Vagina (tissue), 2 donors: Measurements from ENCODE around the gene EAF1.

Source experiments
- CTCF ChIP-seq, 3 experiments: fragments of 450-650 bp in 2 of 3; fragments of 200-600 bp in 1 of 3; sonication (generic) in 1 of 3; IDR thresholded peaks; one replicate each; pipeline ENCODE4 v1.5.1; 2017 to 2019; ENCODE audit warnings: antibody characterized with exemption in 3 of 3, mild to moderate bottlenecking in 2 of 3, moderate library complexity in 2 of 3
- POLR2A ChIP-seq, 2 donors: fragments of 450-650 bp; IDR thresholded peaks; one replicate each; pipeline ENCODE4 v1.6.1; 2017; ENCODE audit warnings: antibody characterized with exemption in 2 of 2, mild to moderate bottlenecking in 2 of 2, moderate library complexity in 2 of 2

- TF ChIP-seq POLR2A (IDR thresholded peaks at IDR 0.05) (no peak), CTCF (IDR thresholded peaks at IDR 0.05) (no peak)
These were observed 24.1 kb downstream of the EAF1 start for GRCh38 chr3:15451216-15452113.
